Adrenal gland (tissue), 12 donors: ENCODE results near the gene PLA2G4F. TPM values are rescaled to one million over a fixed set of nuclear protein-coding genes. Genes with fewer than 3 reads are reported as not detected.

Experiments
- DNase-seq, 7 donors: peaks; one replicate each; pipeline ENCODE4 v3.0.0-alpha.2; 2019 to 2020
- H3K27ac ChIP-seq, 5 donors: fragments of 200-600 bp; sonication (generic) in 4 of 5; 1 replicate in 3 of 5; 2 replicates in 2 of 5; pipeline versions ENCODE4 v1.5.1 to v1.8.0; 2016 to 2020; ENCODE audit warnings: mild to moderate bottlenecking in 1 of 5
- H3K27me3 ChIP-seq: fragments of 200-600 bp; 2 replicates; pipeline ENCODE4 v1.8.0; 2021
- H3K36me3 ChIP-seq, 2 donors: fragments of 200-600 bp; replicated peaks in 1 of 2; 1 replicate in 1 of 2; 2 replicates in 1 of 2; pipeline versions ENCODE4 v1.5.1 to v1.8.0; 2018 to 2022
- H3K4me1 ChIP-seq, 2 donors: fragments of 200-600 bp; replicated peaks in 1 of 2; 1 replicate in 1 of 2; 2 replicates in 1 of 2; pipeline versions ENCODE4 v1.5.1 to v1.8.0; 2018 to 2021
- H3K4me3 ChIP-seq, 4 donors: fragments of 200-600 bp; sonication (generic) in 3 of 4; one replicate each; pipeline ENCODE4 v1.5.1; 2016 to 2018
- H3K9me3 ChIP-seq, 3 donors: fragments of 200-600 bp; sonication (generic) in 1 of 3; replicated peaks in 1 of 3; 1 replicate in 2 of 3; 2 replicates in 1 of 3; pipeline versions ENCODE4 v1.5.1 to v1.8.0; 2016 to 2021
- CTCF ChIP-seq, 6 experiments: fragments of 450-650 bp in 4 of 6; fragments of 200-600 bp in 2 of 6; sonication (generic) in 1 of 6; IDR thresholded peaks; 1 replicate in 5 of 6; 2 replicates in 1 of 6; pipeline versions ENCODE4 v1.5.1 to v1.8.0; 2016 to 2021; ENCODE audit warnings: antibody characterized with exemption in 6 of 6, mild to moderate bottlenecking in 2 of 6, moderate library complexity in 1 of 6
- POLR2A ChIP-seq, 2 donors: fragments of 450-650 bp; IDR thresholded peaks; one replicate each; pipeline ENCODE4 v1.6.1; 2017; ENCODE audit warnings: antibody characterized with exemption in 2 of 2, mild to moderate bottlenecking in 2 of 2, moderate library complexity in 1 of 2
- whole genome bisulfite sequencing, 4 donors: extraction: QIAGEN DNeasy Blood & Tissue Kit in 2 of 4; methylation state at CpG; one replicate each; pipeline versions ENCODE4 v1.1.5 to v1.1.7; 2013 to 2017; 5-methylcytosine and 5-hydroxymethylcytosine counted together
- intact Hi-C, 2 donors: fragments of 100-400 bp; cut with DNase I; formaldehyde crosslinking; loops; one replicate each; pipeline versions ENCODE4 v1.14.1 to v1.15.0; 2022 to 2023
- polyA plus RNA-seq, 3 donors: library from polyadenylated mRNA; stranded (reverse); fragments of 200-250 nt in 2 of 3; fragments of 350-450 nt in 1 of 3; fragmentation: Illumina TruSeq in 1 of 3; extraction: RNeasy Lipid Tissue Mini Kit (QIAGEN cat#74804) in 1 of 3; gene quantifications; one replicate each; pipeline ENCODE4 v1.2.3, GENCODE V29; 2013 to 2014
- total RNA-seq, 9 donors: library from RNA; depleted of rRNA in 4 of 9; stranded (reverse); fragments of >200 nt in 4 of 9; fragments of 120-200 nt in 1 of 9; fragmentation: NEBNext Ultra II Directional in 1 of 9; extraction: Animal tissue kit (Norgen Biotek cat#: 25700) in 1 of 9; gene quantifications; one replicate each; pipeline versions ENCODE4 v1.1.0 to v1.2.4, GENCODE V29; 2013 to 2023
- donor health status: healthy with polysubstance abuse.
- donor health status: Bipolar disorder and iron deficiency.
- donor health status: DM: yes; HTN: yes; CAD: no.
- donor health status: DM: no; HTN: no; CAD: no.
- donor health status: DM: no; HTN: no; CAD: no.
- donor health status: DM: yes; HTN: yes; CAD: no.

Gene PLA2G4F
- total and polyA plus RNA-seq, 12 donors = 0.03 to 0.29 (median 0.11) TPM; not detected in 9

GRCh38 chr15:42137461-42138261, 18.8 kb downstream of the PLA2G4F start:
- intact Hi-C loops = loop anchor here (2.0 to 5.0 kb wide), 2 partner anchors 77 to 150 kb away; no protein-coding TSS in a partner anchor
- Histone ChIP-seq H3K27ac (no peak overlapping the region), H3K4me3 (no peak overlapping the region), H3K36me3 (no peaks in the 10 kb centered on the region), H3K9me3 (no peaks in the 10 kb centered on the region), H3K27me3 (no peaks in the 10 kb centered on the region), H3K4me1 (no peaks in the 10 kb centered on the region)
- 41 to 50% (median 46%) methylated on average over 11 of the region's 11 CpGs for WGBS, 4 donors
- TF ChIP-seq CTCF (IDR thresholded peaks at IDR 0.05) (peak; percentile 51 to 65 (median 60)), POLR2A (IDR thresholded peaks at IDR 0.05) (no peak)
- DNase-seq = peak in 5 of 7 donors; percentile 33 to 54 (median 51)

- Histone ChIP-seq H3K36me3 (no peaks in the 10 kb centered on the region), H3K27me3 (no peaks in the 10 kb centered on the region), H3K9me3 (no peaks in the 10 kb centered on the region), H3K4me3 (no peak overlapping the region), H3K27ac (no peak overlapping the region), H3K4me1 (no peaks in the 10 kb centered on the region)
- intact Hi-C loops = loop anchor here (2.0 to 5.0 kb wide), 2 partner anchors 76 to 149 kb away; no protein-coding TSS in a partner anchor
- no peak for DNase-seq
- 73 to 85% (median 80%) methylated on average over 11 of the region's 11 CpGs for WGBS, 4 donors
- no peak for TF ChIP-seq CTCF (IDR thresholded peaks at IDR 0.05)
- TF ChIP-seq POLR2A (IDR thresholded peaks at IDR 0.05) = no peak
Observed at GRCh38 chr15:42136513-42136912, 19.9 kb downstream of the PLA2G4F start.

GRCh38 chr15:42135351-42135750, 21.1 kb downstream of the PLA2G4F start:
- WGBS, 4 donors = 68 to 93% (median 81%) methylated on average over 1 of the region's 1 CpG
- H3K27me3 ChIP-seq = peaks cover under 1% of the 10 kb centered on the region
- no peaks in the 10 kb centered on the region for H3K4me1 ChIP-seq
- no peaks in the 10 kb centered on the region for H3K9me3 ChIP-seq
- intact Hi-C loops = loop anchor here (5.0 kb wide), 1 partner anchor 148 kb away; no protein-coding TSS in a partner anchor
- no peak overlapping the region for H3K27ac ChIP-seq
- DNase-seq = no peak
- no peaks in the 10 kb centered on the region for H3K36me3 ChIP-seq
- no peak overlapping the region for H3K4me3 ChIP-seq
- no peak for TF ChIP-seq CTCF (IDR thresholded peaks at IDR 0.05)
- TF ChIP-seq POLR2A (IDR thresholded peaks at IDR 0.05) = no peak

GRCh38 chr15:42134617-42135245, 21.7 kb downstream of the PLA2G4F start:
- WGBS, 4 donors = 56 to 72% (median 62%) methylated on average over 6 of the region's 6 CpGs
- no peak overlapping the region for H3K27ac ChIP-seq
- no peak for DNase-seq
- H3K4me3 ChIP-seq = no peak overlapping the region
- H3K4me1 ChIP-seq = no peaks in the 10 kb centered on the region
- H3K27me3 ChIP-seq = peaks cover 4% of the 10 kb centered on the region
- no peaks in the 10 kb centered on the region for H3K36me3 ChIP-seq
- no peaks in the 10 kb centered on the region for H3K9me3 ChIP-seq
- TF ChIP-seq POLR2A (IDR thresholded peaks at IDR 0.05) = no peak
- no peak for TF ChIP-seq CTCF (IDR thresholded peaks at IDR 0.05)
- intact Hi-C loops = loop anchor here (5.0 kb wide), 1 partner anchor 147 kb away; no protein-coding TSS in a partner anchor
